HG03175 (cell line): ENCODE measurements around the gene RAB3C.

Experiments
- ATAC-seq: cut with Tn5 transposase; IDR thresholded peaks from one replicate; pipeline ENCODE4 v1.9.1; 2021; ENCODE audit warnings: mild to moderate bottlenecking, moderate library complexity; ENCODE audit not compliant: unreplicated experiment

The RAB3C gene

GRCh38 chr5:58860680-58861079 is 277.8 kb downstream of the RAB3C start:
- no peak for ATAC-seq

GRCh38 chr5:58868931-58869330 is 286.1 kb downstream of the RAB3C start:
- no peak for ATAC-seq

- ATAC-seq: peak; percentile 84
Observed at GRCh38 chr5:58871648-58872242, 288.9 kb downstream of the RAB3C start.

- ATAC-seq: no peak
Observed at GRCh38 chr5:58872670-58873273, 289.9 kb downstream of the RAB3C start.

- no peak for ATAC-seq
Observed at GRCh38 chr5:58875599-58875998, 292.7 kb downstream of the RAB3C start.

DNA sequence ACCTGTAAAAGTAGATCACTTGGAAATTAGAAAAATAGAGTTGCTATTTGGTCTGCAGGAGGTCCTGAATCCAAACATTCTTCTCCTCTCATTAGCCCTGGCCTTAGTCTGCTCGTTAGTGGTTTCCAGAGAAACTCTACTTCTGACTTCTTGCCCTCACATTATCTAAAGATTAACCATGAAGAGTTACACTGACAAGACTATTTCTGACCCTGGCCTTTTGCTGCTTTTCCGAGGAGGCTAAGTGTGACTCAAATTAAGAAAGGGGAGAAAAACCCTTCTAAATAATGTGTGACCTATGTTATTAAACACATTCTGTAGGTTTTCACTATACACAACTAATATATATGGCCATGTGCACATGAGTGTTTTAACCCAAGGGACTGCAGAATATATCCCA is 302.4 kb downstream of the RAB3C start:
- peak; percentile 66 for ATAC-seq

GRCh38 chr5:58886315-58887207 is 303.7 kb downstream of the RAB3C start:
- ATAC-seq: peak; percentile 76

- ATAC-seq: no peak
Observed at GRCh38 chr5:58887311-58887710, 304.4 kb downstream of the RAB3C start.

DNA sequence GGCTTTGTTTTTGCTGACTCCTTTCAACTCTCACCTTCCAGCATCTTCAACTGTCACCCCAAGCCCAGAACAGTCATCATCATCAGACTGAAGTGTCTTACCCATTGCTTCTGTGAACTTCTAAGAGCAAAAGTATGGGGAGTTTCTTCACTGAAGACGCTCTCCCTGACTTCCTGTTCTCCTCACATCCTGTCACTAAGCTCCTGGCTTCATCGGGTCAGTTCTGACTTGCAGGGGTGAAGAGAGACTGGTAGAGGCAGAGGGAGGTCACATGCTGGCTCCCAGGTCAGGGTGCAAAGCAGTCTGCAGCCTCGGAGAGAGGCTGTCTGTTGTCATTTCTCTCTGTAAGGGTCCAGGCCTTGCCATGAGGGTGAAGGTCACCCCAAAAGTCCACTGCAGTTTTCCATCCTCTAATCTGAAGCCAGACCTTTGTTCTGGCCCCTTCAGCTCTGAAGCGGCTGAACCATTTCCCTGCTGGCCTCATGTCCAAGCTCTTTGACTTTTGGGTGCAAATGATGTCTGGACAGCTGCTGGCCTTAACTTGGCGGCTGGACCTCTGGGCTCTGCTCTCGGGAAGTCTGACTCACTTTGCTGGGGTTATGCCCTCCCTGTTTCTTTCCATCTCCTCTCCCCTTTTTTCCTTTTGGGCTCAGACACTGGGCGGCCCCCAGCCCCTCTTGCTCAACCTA is 305.0 kb downstream of the RAB3C start:
- ATAC-seq: no peak

GRCh38 chr5:58890265-58890664 is 307.4 kb downstream of the RAB3C start:
- ATAC-seq: no peak

- ATAC-seq: no peak
Observed at GRCh38 chr5:58890701-58891085, 307.8 kb downstream of the RAB3C start.

- no peak for ATAC-seq
Observed at GRCh38 chr5:58891086-58891970, 308.5 kb downstream of the RAB3C start.

DNA sequence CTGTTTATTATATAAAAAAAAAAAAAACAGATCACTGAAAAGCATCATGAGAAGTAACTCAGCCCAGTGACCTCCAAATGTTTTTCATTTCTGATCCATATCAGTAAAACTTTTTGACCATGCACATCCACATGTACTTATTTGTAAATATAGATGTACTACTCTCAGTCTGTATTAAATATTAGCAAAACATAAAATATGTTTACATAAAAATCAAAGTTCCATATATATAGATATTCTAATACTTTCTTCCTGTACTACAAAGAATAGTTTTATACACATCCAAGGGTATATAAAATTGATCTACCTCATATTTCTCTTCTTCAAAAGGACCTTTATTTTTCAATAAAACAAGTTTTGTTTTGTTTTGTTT is 309.1 kb downstream of the RAB3C start:
- ATAC-seq: no peak

DNA sequence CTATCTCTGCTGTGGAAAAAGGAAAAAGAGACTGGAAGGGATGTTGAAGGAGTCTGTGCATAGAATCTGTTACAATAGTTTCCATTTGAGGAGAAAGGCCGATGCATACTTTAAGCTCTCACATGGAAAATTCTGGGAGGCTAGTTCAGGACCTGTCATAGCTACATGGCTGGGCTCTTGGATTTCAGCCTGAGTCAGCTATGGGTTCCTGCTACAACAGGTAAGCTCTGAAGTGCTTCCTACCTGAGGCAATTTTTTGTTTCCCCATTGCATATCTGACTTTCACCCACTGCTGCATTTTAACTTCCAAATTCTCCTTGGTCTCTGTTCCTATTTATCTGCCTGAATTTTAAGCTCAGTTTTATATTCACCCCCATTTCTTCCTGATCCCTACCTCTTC is 310.7 kb downstream of the RAB3C start:
- no peak for ATAC-seq

DNA sequence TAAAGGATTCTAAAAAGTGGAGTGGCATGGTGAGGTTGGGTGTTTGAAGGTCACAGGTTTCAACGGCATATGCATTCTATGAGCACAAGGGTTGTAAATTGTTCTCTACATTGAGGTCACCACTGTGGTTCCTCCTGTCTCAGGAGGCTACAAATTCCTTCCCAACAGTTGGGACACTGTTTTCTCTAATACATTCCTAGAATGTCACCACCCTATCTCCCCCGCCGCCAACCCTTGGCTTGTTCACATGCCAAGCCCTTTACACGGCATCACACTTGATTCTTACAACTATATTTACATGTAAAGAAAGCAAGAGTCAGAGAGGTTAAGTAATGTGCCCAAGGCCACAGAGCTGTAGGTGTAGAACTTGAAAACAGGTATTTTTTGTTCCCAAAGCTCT is 315.1 kb downstream of the RAB3C start:
- ATAC-seq: no peak

- no peak for ATAC-seq
Observed at GRCh38 chr5:58898538-58898937, 315.7 kb downstream of the RAB3C start.

GRCh38 chr5:58901271-58901670 is 318.4 kb downstream of the RAB3C start:
- no peak for ATAC-seq

GRCh38 chr5:58902305-58902704 is 319.4 kb downstream of the RAB3C start:
- no peak for ATAC-seq

- ATAC-seq: no peak
Observed at GRCh38 chr5:58902765-58903164, 319.9 kb downstream of the RAB3C start.

DNA sequence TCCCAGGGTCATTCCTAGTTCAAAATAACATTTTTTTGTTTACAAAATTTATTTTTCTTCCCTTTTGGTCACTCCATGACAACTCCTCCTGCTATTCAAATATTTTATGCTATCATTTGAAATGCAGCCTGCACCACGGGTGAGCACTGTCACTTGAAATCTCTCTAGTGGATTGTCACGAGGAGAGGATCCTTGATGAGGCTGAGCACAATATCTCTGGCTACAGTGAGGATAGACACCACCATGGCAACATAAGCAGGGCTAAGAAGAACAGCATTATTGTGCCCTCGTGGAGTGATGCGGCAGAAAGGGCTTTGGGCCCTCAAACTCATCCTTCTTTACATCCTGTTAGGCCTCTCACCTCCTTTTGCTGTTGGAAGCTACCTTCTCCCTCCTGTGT is 321.9 kb downstream of the RAB3C start:
- no peak for ATAC-seq

DNA sequence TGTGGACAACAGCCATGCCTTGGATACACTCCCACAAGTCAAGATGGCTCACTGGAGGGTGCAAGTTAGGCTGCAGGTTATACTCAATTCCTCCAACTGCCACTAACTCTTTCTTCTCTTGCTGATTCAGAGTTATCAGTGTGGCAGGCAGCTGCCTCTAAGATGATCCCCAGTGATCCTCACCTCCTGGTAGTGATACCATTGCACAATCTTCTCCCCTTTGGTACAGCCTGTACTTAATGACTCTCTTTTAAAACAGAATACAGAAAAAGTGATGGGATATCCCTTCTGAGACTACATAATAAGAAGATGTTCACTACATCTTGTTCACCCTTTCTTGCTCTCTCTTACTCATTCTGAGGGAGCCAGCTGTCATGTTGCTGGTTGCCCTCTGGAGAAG is 323.1 kb downstream of the RAB3C start:
- ATAC-seq: no peak
